ENCODE data around the gene TMEM175. TPM values are rescaled to one million over a fixed set of nuclear protein-coding genes. Genes with fewer than 3 reads are reported as not detected.

The TMEM175 gene
- total and polyA plus RNA-seq, 2 of the 13 experiments (the other 11 are each of a cell fraction or from before 2014, with no cell fraction given), result 5.1 to 9.9 TPM

GRCh38 chr4:992297-993110, 60.2 kb downstream of the TMEM175 start (continued):
- peak; percentile 86 for TF ChIP-seq RERE (CRISPR knock-in tag; IDR thresholded peaks at IDR 0.05; ENCODE audit: low read depth)
- no peak for TF ChIP-seq BRF2 (CRISPR knock-in tag; IDR thresholded peaks at IDR 0.05)
- TF ChIP-seq ZNF710 (CRISPR knock-in tag; IDR thresholded peaks at IDR 0.05; ENCODE audit: borderline replicate concordance), result no peak; the same call in 1 of the 2 replicates
- peak; percentile 84 for TF ChIP-seq ZBTB25 (CRISPR knock-in tag; IDR thresholded peaks at IDR 0.05)
- no peak for TF ChIP-seq EZH2 (conservative IDR thresholded peaks at IDR 0.05; ENCODE audit: low read depth, low read length)
- TF ChIP-seq GABPA (IDR thresholded peaks at IDR 0.05; ENCODE audit: low read depth, low read length), result no peak
- no peak for TF ChIP-seq GABPA (CRISPR knock-in tag; IDR thresholded peaks at IDR 0.05; ENCODE audit: low read depth)
- TF ChIP-seq ZNF446 (CRISPR knock-in tag; IDR thresholded peaks at IDR 0.05), result 0 out of 2 replicates have a peak, but pooled peaks have one; percentile 12
- TF ChIP-seq KDM5B (CRISPR knock-in tag; IDR thresholded peaks at IDR 0.05; ENCODE audit: borderline replicate concordance), result peak; percentile 43; the same call in 1 of the 2 replicates
- TF ChIP-seq TBX2 (CRISPR knock-in tag; IDR thresholded peaks at IDR 0.05; ENCODE audit: borderline replicate concordance), result peak; percentile 95
- TF ChIP-seq RCOR2 (CRISPR knock-in tag; IDR thresholded peaks at IDR 0.05), result peak; percentile 60; the same call in 1 of the 2 replicates
- TF ChIP-seq NFYC (CRISPR knock-in tag; IDR thresholded peaks at IDR 0.05), result peak; percentile 39; the same call in 1 of the 2 replicates
- no peak for TF ChIP-seq ZNF468 (CRISPR knock-in tag; IDR thresholded peaks at IDR 0.05)
- no peak for TF ChIP-seq HNRNPUL1 (IDR thresholded peaks at IDR 0.05; ENCODE audit: low read depth, low read length)
- no peak for TF ChIP-seq ZNF597 (CRISPR knock-in tag; IDR thresholded peaks at IDR 0.05)
- peak; percentile 35; the same call in 1 of the 2 replicates for TF ChIP-seq NFYB (CRISPR knock-in tag; IDR thresholded peaks at IDR 0.05)
- TF ChIP-seq TARDBP (CRISPR knock-in tag; IDR thresholded peaks at IDR 0.05), result peak; percentile 92
- peak; percentile 86 for TF ChIP-seq PPARG (CRISPR knock-in tag; conservative IDR thresholded peaks at IDR 0.05)

Measured in HepG2 (cell line).